OCI-LY1 (cell line): ENCODE data around the gene THAP12.

Source experiments
- H2AFZ ChIP-seq: fragments of 200-600 bp; sonication (generic), shearing (Covaris generic); 2 replicates; pipeline ENCODE4 v1.6.0; 2014; ENCODE audit warnings: antibody characterized with exemption, mild to moderate bottlenecking, low read length
- H3F3A ChIP-seq: fragments of 200-600 bp; sonication (generic), shearing (Covaris generic); 2 replicates; pipeline ENCODE4 v1.6.0; 2014; ENCODE audit warnings: mild to moderate bottlenecking, antibody characterized with exemption, low read length, moderate library complexity; ENCODE audit not compliant: insufficient read depth
- H3K27ac ChIP-seq: fragments of 200-600 bp; sonication (generic); 2 replicates; pipeline ENCODE4 v1.5.1; 2014; ENCODE audit warnings: low read length, mixed run types, mild to moderate bottlenecking, low read depth; ENCODE audit not compliant: poor library complexity, severe bottlenecking
- H3K27me3 ChIP-seq: fragments of 200-600 bp; sonication (generic); 2 replicates; pipeline ENCODE4 v1.6.0; 2014; ENCODE audit warnings: antibody characterized with exemption, mild to moderate bottlenecking, low read length, moderate library complexity; ENCODE audit not compliant: insufficient read depth
- H3K36me3 ChIP-seq: fragments of 200-600 bp; sonication (generic); 2 replicates; pipeline ENCODE4 v1.6.1; 2014; ENCODE audit warnings: mild to moderate bottlenecking, antibody characterized with exemption, low read length, moderate library complexity, mixed read lengths; ENCODE audit not compliant: insufficient read depth
- H3K4me1 ChIP-seq: fragments of 200-600 bp; sonication (generic); 2 replicates; pipeline ENCODE4 v1.5.1; 2014; ENCODE audit warnings: mild to moderate bottlenecking, low read length, moderate library complexity; ENCODE audit not compliant: insufficient read depth, severe bottlenecking
- H3K4me2 ChIP-seq: fragments of 200-600 bp; sonication (generic), shearing (Covaris generic); 2 replicates; pipeline ENCODE4 v1.6.1; 2014; ENCODE audit warnings: low read length
- H3K4me3 ChIP-seq: fragments of 200-600 bp; sonication (generic); 2 replicates; pipeline ENCODE4 v1.5.1; 2014; ENCODE audit warnings: low read length, low read depth, mild to moderate bottlenecking, mixed read lengths; ENCODE audit not compliant: poor library complexity, severe bottlenecking
- H3K79me2 ChIP-seq: fragments of 200-600 bp; shearing (Covaris generic); 2 replicates; pipeline ENCODE4 v1.6.1; 2016; ENCODE audit warnings: mixed run types, low read length, mixed read lengths; ENCODE audit not compliant: insufficient read depth
- H3K9ac ChIP-seq: fragments of 200-600 bp; sonication (generic), shearing (Covaris generic); 2 replicates; pipeline ENCODE4 v1.6.1; 2014; ENCODE audit warnings: mild to moderate bottlenecking, low read length, mixed read lengths
- H3K9me2 ChIP-seq: fragments of 200-600 bp; sonication (generic), shearing (Covaris generic); 2 replicates; pipeline ENCODE4 v1.6.1; 2014; ENCODE audit warnings: low read depth, mild to moderate bottlenecking, low read length, mixed read lengths
- H3K9me3 ChIP-seq: fragments of 200-600 bp; shearing (Covaris generic); 2 replicates; pipeline ENCODE4 v1.6.1; 2014; ENCODE audit warnings: low read length, mixed read lengths
- H4K20me1 ChIP-seq: fragments of 200-600 bp; sonication (generic), shearing (Covaris generic); 2 replicates; pipeline ENCODE4 v1.6.0; 2016; ENCODE audit warnings: mild to moderate bottlenecking, low read length; ENCODE audit not compliant: insufficient read depth
- EZH2 ChIP-seq: fragments of 200-600 bp; sonication (generic), shearing (Covaris generic); IDR thresholded peaks from 2 replicates; pipeline ENCODE4 v1.8.0; 2017; ENCODE audit warnings: borderline replicate concordance, mixed run types, mild to moderate bottlenecking, antibody characterized with exemption, low read length, moderate library complexity, mixed read lengths
- TF ChIP-seq, protein P1 (sequence below): fragments of 200-600 bp; sonication (generic), shearing (Covaris generic); IDR thresholded peaks from 2 replicates; pipeline ENCODE4 v1.5.1; 2017; ENCODE audit warnings: mild to moderate bottlenecking, antibody characterized with exemption, low read length, moderate library complexity, mixed read lengths

Gene THAP12, protein sequence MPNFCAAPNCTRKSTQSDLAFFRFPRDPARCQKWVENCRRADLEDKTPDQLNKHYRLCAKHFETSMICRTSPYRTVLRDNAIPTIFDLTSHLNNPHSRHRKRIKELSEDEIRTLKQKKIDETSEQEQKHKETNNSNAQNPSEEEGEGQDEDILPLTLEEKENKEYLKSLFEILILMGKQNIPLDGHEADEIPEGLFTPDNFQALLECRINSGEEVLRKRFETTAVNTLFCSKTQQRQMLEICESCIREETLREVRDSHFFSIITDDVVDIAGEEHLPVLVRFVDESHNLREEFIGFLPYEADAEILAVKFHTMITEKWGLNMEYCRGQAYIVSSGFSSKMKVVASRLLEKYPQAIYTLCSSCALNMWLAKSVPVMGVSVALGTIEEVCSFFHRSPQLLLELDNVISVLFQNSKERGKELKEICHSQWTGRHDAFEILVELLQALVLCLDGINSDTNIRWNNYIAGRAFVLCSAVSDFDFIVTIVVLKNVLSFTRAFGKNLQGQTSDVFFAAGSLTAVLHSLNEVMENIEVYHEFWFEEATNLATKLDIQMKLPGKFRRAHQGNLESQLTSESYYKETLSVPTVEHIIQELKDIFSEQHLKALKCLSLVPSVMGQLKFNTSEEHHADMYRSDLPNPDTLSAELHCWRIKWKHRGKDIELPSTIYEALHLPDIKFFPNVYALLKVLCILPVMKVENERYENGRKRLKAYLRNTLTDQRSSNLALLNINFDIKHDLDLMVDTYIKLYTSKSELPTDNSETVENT

DNA sequence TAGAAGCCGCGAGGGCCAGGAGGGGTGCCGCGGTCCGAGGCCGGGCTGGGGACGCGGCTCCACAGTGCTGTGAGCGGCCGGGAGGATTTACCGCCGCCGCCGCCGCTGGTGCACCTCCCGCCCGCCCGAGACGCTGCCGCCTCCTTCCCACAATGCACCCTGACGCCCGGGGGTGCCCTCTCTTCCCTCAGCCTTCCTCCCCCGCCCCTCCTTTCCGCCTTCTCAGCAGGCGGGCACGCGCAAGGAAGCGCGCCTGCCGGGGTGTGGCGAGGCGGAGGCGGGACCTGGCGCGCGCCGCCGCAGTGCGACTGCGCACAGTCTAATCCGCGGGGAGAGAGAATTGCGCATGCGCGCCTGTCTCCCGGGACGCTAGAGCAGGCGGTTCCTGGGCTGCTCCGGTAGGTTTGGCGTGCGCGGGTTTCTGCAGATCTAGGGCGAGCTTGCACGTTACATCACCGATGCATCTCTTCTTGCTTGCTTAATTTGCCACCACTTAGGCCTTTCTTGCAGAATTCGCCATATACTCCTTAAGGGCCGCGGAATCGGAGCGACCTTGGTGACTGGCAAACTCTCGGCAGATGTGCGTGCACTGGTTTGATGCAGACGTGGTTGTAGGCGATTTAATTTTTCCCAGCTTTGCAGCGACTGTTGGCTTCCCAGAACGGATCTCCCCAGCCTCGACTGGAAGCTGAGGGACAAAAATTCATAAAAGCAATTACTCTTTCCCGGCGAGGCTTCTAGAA, at the start of gene THAP12, which contains the start of gene GVQW3:
Gene THAP12 (minus strand): TSS at position 156 of the 743 bp plus-strand sequence. CDS start 296 bp downstream, outside the sequence.
Gene GVQW3 (plus strand): TSS at position 347 of the 743 bp plus-strand sequence. CDS start 506 bp downstream, outside the sequence.
- Histone ChIP-seq H4K20me1 (no peaks in the 10 kb centered on the region), H3K79me2 (peaks cover 43% of the 10 kb centered on the region), H3K9ac (peak within 1 kb of the TSS; percentile 95), H3K9me3 (no peaks in the 10 kb centered on the region), H3K9me2 (no peaks in the 10 kb centered on the region), H3K27ac (peak within 1 kb of the TSS; percentile 33), H3F3A (no peaks in the 10 kb centered on the region), H3K27me3 (no peaks in the 10 kb centered on the region), H3K36me3 (no peaks in the 10 kb centered on the region; the same call in 1 of the 2 replicates), H3K4me2 (peak within 1 kb of the TSS; percentile 100), H3K4me1 (peaks cover 51% of the 10 kb centered on the region), H3K4me3 (peak within 1 kb of the TSS; percentile 98), H2AFZ (peak within 1 kb of the TSS; percentile 65; the same call in 1 of the 2 replicates)
- TF ChIP-seq, protein P1, sequence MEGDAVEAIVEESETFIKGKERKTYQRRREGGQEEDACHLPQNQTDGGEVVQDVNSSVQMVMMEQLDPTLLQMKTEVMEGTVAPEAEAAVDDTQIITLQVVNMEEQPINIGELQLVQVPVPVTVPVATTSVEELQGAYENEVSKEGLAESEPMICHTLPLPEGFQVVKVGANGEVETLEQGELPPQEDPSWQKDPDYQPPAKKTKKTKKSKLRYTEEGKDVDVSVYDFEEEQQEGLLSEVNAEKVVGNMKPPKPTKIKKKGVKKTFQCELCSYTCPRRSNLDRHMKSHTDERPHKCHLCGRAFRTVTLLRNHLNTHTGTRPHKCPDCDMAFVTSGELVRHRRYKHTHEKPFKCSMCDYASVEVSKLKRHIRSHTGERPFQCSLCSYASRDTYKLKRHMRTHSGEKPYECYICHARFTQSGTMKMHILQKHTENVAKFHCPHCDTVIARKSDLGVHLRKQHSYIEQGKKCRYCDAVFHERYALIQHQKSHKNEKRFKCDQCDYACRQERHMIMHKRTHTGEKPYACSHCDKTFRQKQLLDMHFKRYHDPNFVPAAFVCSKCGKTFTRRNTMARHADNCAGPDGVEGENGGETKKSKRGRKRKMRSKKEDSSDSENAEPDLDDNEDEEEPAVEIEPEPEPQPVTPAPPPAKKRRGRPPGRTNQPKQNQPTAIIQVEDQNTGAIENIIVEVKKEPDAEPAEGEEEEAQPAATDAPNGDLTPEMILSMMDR, result 0 out of 2 replicates have a peak, but pooled peaks have one; percentile 5
- no peak for TF ChIP-seq EZH2

DNA sequence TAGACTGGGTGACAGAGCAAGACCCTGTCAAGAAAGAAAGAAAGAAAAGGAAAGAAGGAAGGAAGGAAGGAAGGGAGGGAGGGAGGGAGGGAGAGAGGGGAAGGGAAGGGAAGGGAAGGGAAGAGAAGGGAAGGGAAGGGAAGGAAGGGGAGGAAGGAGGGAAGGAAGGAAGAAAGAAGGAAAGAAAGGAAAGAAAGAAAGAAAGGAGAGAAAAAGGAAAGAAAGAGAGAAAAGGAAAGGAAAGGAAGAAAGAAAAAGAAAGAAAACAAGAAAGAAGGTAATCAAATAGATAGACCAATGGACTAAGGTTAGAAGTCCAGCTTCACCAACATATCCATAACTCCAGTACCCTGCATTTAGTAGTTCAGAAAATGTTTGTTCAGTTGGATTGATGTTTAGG, 45.7 kb upstream of the THAP12 start:
- no peak overlapping the region for H3K4me3 ChIP-seq
- no peaks in the 10 kb centered on the region for H3K9me2 ChIP-seq
- H3K36me3 ChIP-seq, result no peaks in the 10 kb centered on the region
- no peak overlapping the region for H3K4me2 ChIP-seq
- H3K27ac ChIP-seq, result no peak overlapping the region
- no peaks in the 10 kb centered on the region for H3F3A ChIP-seq
- no peaks in the 10 kb centered on the region for H3K9me3 ChIP-seq
- H4K20me1 ChIP-seq, result no peaks in the 10 kb centered on the region
- H2AFZ ChIP-seq, result no peak overlapping the region
- H3K9ac ChIP-seq, result no peak overlapping the region
- H3K27me3 ChIP-seq, result no peaks in the 10 kb centered on the region
- TF ChIP-seq, protein P1, result no peak
- TF ChIP-seq EZH2, result no peak
- no peaks in the 10 kb centered on the region for H3K4me1 ChIP-seq
- H3K79me2 ChIP-seq, result no peaks in the 10 kb centered on the region

DNA sequence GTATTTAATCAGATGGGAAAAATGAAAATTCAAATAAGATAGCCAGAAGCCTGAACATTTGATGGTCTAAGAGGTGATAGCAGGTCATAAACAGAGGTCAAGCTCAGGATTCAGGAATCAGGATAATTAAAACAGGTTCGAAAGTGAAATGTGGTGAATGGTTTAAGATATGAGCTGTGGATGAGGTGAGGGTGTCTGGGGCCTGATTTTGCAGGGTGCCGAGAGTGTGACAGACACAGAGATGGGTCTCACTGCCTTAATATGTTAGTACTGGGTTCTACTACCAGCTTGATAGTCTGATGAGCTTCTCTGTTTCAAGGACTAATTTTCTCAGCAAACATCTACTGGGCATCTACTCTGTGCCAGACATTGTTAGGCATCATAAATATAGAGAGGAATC, 44.0 kb upstream of the THAP12 start:
- Histone ChIP-seq H3K4me3 (no peak overlapping the region), H3K36me3 (no peaks in the 10 kb centered on the region), H3K4me1 (no peaks in the 10 kb centered on the region), H3K27ac (no peak overlapping the region), H3K9me2 (no peaks in the 10 kb centered on the region), H3K4me2 (no peak overlapping the region), H3K9ac (no peak overlapping the region), H3K79me2 (no peaks in the 10 kb centered on the region), H3K9me3 (no peaks in the 10 kb centered on the region), H2AFZ (no peak overlapping the region), H3K27me3 (no peaks in the 10 kb centered on the region), H3F3A (no peaks in the 10 kb centered on the region), H4K20me1 (no peaks in the 10 kb centered on the region)
- TF ChIP-seq, protein P1, result no peak
- no peak for TF ChIP-seq EZH2
